Ishikawa (cell line): ENCODE results near the gene EDN3.

Experiments
- CEBPB ChIP-seq: IDR thresholded peaks from 2 replicates; pipeline ENCODE4 v1.6.1; 2012
- CREB1 ChIP-seq: IDR thresholded peaks from 2 replicates; pipeline ENCODE4 v1.6.1; 2012; ENCODE audit warnings: low read depth
- EGR1 ChIP-seq: IDR thresholded peaks from 2 replicates; pipeline ENCODE4 v1.6.1; 2012
- EP300 ChIP-seq: IDR thresholded peaks from 2 replicates; pipeline ENCODE4 v1.6.1; 2012; ENCODE audit warnings: borderline replicate concordance
- MAX ChIP-seq: IDR thresholded peaks from 2 replicates; pipeline ENCODE4 v1.6.1; 2012
- NFIC ChIP-seq: IDR thresholded peaks from 2 replicates; pipeline ENCODE4 v1.6.1; 2012
- RAD21 ChIP-seq: IDR thresholded peaks from 2 replicates; pipeline ENCODE4 v1.6.1; 2012; ENCODE audit warnings: low read depth
- REST ChIP-seq: IDR thresholded peaks from 2 replicates; pipeline ENCODE4 v1.6.1; 2012; ENCODE audit warnings: low read depth, mild to moderate bottlenecking
- TAF1 ChIP-seq: IDR thresholded peaks from 2 replicates; pipeline ENCODE4 v1.6.1; 2012; ENCODE audit warnings: low read depth, mild to moderate bottlenecking
- TCF12 ChIP-seq: IDR thresholded peaks from 2 replicates; pipeline ENCODE4 v1.6.1; 2012; ENCODE audit warnings: low read depth
- YY1 ChIP-seq: IDR thresholded peaks from 2 replicates; pipeline ENCODE4 v1.6.1; 2012; ENCODE audit warnings: low read depth
- ZBTB7A ChIP-seq: IDR thresholded peaks from 2 replicates; pipeline ENCODE4 v1.6.1; 2012; ENCODE audit warnings: low read depth

DNA sequence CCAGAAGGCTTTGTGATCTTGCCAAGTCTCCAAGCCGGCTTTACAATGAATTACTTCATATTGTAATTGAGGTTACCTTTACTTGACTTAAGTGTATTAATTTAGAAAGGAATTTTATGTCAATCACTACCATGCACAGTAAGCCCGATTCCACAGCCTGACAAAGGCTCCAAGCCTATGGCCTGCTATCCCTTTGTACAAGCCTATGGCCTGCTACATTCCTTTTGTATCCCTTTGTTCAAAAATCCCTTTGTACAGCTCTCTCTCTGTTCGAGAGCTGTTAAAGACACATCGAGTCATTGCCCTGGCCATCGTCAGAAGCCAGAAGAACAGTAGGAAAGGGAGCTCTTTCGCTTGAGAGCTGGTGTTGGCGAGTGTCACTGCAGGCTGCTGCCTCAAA is 2.7 kb upstream of the EDN3 start:
- TF ChIP-seq EP300 (no peak), MAX (no peak), EGR1 (no peak), RAD21 (no peak), ZBTB7A (no peak), TAF1 (no peak), TCF12 (no peak), CEBPB (no peak), YY1 (no peak), NFIC (no peak), REST (no peak), CREB1 (no peak)
